ENCODE results near the gene BBS9. TPM values are rescaled to one million over a fixed set of nuclear protein-coding genes. Genes with fewer than 3 reads are reported as not detected.
"Not testable (repeated sequence)": the region's sequence is repeated elsewhere in the genome, so short reads cannot be mapped to it uniquely, and the experiment has no call there.

BBS9 gene
- total RNA-seq, 1 donor from 2014 or later = 22.7 TPM

- DNase-seq (ENCODE audit: low spot score) = no peak
Measured at GRCh38 chr7:33428415-33428814, 299.1 kb downstream of the BBS9 start.

DNA sequence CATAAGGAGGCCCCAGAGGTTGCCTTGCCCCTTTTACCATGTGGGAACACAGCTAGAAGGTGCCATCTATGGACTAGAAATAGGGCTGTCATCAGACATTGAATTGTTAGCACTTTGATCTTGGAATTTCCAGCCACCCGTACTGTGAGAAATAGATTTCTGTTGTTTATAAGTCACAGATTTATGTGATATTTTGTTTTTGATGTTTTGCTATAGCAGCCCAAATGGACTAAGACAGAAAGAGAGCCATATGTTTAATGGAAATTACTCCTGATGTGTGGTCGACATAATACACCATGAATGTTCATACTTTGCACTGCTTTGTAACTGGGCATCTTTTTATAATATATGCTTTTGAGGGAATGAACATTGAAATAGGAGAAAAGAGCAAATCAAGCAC, 302.2 kb downstream of the BBS9 start:
- DNase-seq (ENCODE audit: low spot score) = no peak

DNA sequence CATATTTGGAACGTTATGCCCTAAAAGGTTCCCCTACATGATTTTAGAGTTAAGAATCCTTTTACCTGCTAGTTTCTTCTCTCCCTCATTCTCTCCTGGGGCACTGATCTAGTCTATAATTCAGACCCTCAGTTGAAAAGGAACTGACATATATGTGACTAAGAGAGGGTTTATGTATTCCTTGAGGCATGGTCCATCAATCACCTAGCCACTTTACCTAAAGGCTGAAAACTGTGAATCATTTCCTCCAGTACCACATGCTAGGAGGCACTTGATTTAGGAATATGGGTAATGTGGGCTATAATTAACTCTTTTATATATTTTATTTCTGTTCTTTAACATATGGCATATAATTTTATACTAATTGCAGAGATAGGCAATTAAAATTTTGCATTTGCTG, 303.5 kb downstream of the BBS9 start:
- DNase-seq (ENCODE audit: low spot score) = no peak

- DNase-seq (ENCODE audit: low spot score) = no peak
Measured at GRCh38 chr7:33433357-33433756, 304.0 kb downstream of the BBS9 start.

DNA sequence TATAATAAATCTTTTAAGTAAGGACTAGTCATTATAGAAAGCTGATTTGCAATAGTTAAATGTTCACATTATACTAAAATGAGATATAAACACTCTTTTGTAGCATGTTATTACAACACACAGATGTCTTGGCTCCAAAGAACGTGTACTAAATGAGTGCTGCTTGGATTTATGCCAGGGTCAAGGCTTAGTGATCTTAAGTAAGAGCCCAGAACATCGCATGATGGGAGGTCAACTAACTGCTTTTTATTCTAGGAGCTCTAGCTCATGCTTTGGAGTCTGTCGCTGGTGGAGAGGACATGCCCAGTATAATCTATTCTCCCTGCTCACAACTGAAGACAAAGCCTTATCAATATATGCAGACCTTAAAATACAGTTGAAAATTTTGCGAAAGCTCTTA, 315.1 kb downstream of the BBS9 start:
- no peak for DNase-seq (ENCODE audit: low spot score)

DNA sequence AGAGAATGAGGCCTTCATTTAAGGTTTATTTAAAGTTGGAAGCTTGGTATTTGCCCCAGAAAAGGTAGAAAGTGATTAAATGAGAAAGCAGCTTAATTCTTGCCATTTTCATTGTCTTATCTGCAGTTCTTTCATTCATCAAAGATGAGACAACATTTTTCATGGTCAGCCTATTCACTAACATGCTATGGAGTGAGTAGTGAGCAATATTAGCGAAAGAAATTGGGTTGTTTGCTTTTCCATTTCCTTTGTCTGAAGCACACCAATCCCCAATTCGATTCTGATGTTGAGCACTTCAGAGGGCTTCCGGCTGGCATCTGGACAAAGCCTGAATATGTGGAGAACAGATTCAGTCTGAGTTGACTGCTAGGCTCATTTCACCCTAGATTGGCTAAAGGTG, 317.2 kb downstream of the BBS9 start:
- DNase-seq (ENCODE audit: low spot score) = no peak

GRCh38 chr7:33448035-33448434, 318.7 kb downstream of the BBS9 start:
- DNase-seq (ENCODE audit: low spot score) = no peak

GRCh38 chr7:33449847-33450246, 320.5 kb downstream of the BBS9 start:
- DNase-seq (ENCODE audit: low spot score) = no peak

DNA sequence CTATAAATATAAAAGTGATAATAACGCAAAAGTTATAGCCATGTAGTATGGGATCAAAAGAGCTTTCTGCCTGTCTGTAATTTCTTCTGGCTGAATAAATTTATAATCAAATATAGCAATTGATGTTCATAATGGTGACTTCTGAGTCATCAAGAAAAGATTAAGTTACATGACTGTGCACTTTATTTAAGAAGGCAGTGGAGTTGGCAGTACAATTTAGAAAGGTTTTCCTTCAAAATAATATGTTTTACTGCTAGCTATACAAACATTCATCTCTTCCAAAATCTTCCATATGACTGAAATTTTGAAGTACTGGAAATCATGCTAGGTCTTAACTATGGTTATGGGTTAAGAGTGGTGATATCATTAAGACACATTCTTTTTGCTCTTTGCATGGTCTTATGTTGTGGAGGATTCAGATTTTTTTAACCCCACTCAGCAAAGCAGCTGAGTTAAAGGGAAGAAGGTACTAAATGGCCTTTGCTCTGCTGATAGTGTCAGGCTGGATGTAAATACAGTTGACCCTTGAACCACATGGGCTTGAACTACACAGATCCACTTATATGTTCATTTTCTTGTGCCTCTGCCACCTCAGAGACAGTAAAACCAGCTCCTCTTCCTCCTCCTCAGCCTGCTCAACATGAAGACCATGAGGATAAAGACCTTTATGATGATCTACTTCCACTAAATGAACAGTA, 323.6 kb downstream of the BBS9 start:
- DNase-seq (ENCODE audit: low spot score) = no peak

DNA sequence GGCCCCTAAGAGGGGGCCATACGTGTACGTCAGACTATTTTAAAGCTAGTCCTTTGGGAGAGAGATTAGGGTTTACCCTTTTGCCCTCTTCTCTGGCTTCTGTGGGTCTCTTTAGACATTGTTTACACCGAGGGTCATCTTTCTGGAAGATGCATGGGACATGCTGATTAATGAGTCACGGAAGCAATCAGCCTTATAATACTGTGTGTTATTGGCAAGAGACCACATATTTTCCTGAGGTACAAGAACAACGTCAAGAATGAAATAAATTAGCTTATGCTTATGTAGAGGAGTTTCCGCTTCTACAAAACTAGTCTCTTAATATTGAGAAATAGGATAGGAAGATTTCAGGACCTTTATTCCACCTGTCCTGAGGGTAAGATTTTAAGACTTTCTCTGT, 327.7 kb downstream of the BBS9 start:
- DNase-seq (ENCODE audit: low spot score) = no peak

- no peak for DNase-seq (ENCODE audit: low spot score)
Measured at GRCh38 chr7:33458581-33458980, 329.2 kb downstream of the BBS9 start.

GRCh38 chr7:33459340-33459751, 330.0 kb downstream of the BBS9 start:
- no peak for DNase-seq (ENCODE audit: low spot score)

GRCh38 chr7:33463131-33463530, 333.8 kb downstream of the BBS9 start:
- no peak for DNase-seq (ENCODE audit: low spot score)

- DNase-seq (ENCODE audit: low spot score) = no peak
Measured at GRCh38 chr7:33466203-33466602, 336.8 kb downstream of the BBS9 start.

DNA sequence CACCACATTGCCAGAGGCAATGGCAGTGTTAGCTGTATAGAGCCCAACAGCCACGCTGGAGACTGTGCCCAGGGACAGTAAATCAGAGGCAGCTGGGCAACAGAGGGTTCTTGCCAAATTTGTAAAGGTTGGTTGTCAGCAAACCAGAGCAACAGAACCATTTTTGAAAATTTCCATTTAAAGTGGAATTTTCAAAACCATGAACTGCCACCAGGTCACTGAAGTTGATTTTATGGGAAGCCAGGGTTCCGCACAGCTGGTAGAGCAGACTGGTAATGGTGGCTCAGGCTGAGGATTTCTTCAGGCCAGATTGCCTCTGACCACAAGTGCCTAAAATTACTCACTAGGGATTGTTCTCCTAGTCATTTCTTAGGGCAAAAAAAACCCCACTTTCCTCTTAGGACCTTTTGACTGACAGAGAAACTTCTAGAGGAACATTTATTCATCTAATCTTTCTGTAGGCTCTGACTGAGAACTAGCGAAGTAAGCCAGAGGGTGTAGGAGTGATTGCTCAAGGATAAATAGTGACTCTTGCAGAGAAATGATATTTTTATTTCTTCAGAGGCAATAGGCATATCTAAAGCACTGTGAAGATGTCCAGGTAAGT, 342.4 kb downstream of the BBS9 start:
- no peak for DNase-seq (ENCODE audit: low spot score)

DNA sequence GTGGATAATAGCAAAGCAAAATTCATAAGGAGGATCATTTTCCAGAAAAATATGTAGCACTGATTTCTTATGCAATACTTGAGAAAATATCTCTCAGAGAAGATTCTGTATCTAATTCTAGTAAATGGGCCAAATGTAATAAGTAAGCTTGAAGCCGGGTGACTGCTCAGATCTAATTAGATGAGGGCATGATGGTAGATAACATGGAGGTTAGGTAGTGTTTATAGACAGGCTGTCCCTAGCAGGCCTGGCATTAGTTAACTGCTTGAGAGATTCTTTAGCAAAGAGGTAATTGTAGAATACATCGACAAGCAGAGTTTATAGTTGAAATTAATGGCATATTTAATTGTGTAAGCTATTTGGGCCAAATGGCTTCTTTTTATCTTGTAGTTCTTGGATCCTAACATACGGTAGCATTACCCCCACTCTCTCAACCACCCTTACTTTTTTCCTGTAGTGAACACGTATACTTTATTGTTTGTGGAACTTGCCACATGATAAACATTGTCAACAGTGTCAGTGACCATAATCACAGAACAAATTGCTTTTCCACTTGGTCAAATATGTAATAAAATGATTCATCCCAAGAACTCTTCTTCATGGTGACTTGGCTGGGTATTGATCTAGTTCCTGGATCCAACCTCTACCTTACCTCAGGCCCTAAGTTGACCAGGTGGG, 343.1 kb downstream of the BBS9 start:
- no peak for DNase-seq (ENCODE audit: low spot score)

- DNase-seq (ENCODE audit: low spot score) = no peak
Measured at GRCh38 chr7:33477719-33478480, 348.5 kb downstream of the BBS9 start.

GRCh38 chr7:33484476-33484875, 355.1 kb downstream of the BBS9 start:
- not testable (repeated sequence) for DNase-seq (ENCODE audit: low spot score)

DNA sequence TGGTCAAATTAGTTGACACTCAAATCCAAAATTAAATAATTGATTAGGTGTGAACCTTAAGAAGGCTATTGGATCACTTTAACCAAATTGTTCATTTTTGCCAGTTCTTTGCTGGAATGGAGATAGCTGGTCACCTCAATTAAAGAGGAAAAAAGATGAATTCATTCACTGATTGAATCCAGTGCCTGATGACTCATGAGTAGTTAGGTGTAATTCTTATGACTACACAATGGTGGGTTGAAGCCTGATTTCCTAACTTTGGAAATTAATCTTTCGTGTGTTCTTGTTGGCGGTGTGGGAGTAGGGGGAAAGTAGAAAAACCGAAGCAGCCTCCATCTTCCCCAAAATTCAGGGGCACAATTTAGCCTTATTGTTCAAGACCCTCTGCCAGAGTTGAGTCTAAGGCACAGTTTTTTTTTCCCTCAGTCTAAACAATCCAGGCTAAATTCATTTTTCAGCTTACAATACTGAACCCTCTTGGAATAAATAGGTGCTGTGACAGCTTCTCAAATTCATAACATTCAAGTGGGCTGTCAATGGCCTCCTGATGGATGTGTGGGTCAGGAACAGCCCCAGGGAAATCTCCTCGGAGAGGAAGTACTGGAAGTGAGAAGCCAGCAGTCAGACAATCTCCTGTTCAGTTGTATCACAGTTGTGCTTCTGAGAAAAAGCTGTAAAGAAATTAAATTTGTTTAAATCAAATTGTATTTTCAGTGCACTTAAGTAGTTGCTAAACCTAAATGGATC, 356.6 kb downstream of the BBS9 start:
- no peak for DNase-seq (ENCODE audit: low spot score)

GRCh38 chr7:33486633-33487032, 357.3 kb downstream of the BBS9 start:
- no peak for DNase-seq (ENCODE audit: low spot score)

- DNase-seq (ENCODE audit: low spot score) = no peak
Measured at GRCh38 chr7:33487998-33488682, 358.8 kb downstream of the BBS9 start.

Data from ureter (tissue), 1 donor.